Fibroblast of villous mesenchyme (primary cell): ENCODE measurements around the gene HOXB3. TPM values are rescaled to one million over a fixed set of nuclear protein-coding genes. Genes with fewer than 3 reads are reported as not detected.

Experiments used
- DNase-seq: peaks from one replicate; pipeline ENCODE4 v3.0.0-alpha.2; 2010; ENCODE audit warnings: low read depth
- H3K4me3 ChIP-seq: 2 replicates; pipeline ENCODE4 v1.5.1; 2011; ENCODE audit warnings: low read depth, mild to moderate bottlenecking, low read length
- CTCF ChIP-seq: IDR thresholded peaks from 2 replicates; pipeline ENCODE4 v1.5.1; 2012; ENCODE audit warnings: low read depth, mild to moderate bottlenecking, low read length; ENCODE audit not compliant: insufficient read depth
- total RNA-seq: library from RNA; depleted of rRNA; stranded (reverse); fragments of >200 nt; gene quantifications from 2 replicates; pipeline ENCODE4 v1.2.3, GENCODE V29; 2012

Gene HOXB3
- total RNA-seq, 1 donor: 4.3 TPM

GRCh38 chr17:48579471-48579759 lies 10.6 kb downstream of the HOXB3 start:
- no peak for TF ChIP-seq CTCF
- H3K4me3 ChIP-seq: no peak overlapping the region
- DNase-seq: no peak

GRCh38 chr17:48578616-48579470 lies 11.2 kb downstream of the HOXB3 start:
- H3K4me3 ChIP-seq: peak overlapping the region; percentile 51
- DNase-seq: no peak
- no peak for TF ChIP-seq CTCF

GRCh38 chr17:48577946-48578615 lies 12.0 kb downstream of the HOXB3 start, which contains the start of gene HOXB4:
Gene HOXB4, minus strand, starts transcription at chr17:48578350. Its CDS starts 31 bp downstream, at chr17:48578319.
- no peak for TF ChIP-seq CTCF
- peak; percentile 64 for DNase-seq
- peak within 1 kb of the TSS; percentile 51 for H3K4me3 ChIP-seq

GRCh38 chr17:48577330-48577945 lies 12.6 kb downstream of the HOXB3 start:
- peak; percentile 37 for DNase-seq

GRCh38 chr17:48576479-48577309 lies 13.3 kb downstream of the HOXB3 start:
- DNase-seq: peak; percentile 28

More at GRCh38 chr17:48577330-48577945, 12.6 kb downstream of the HOXB3 start:
- TF ChIP-seq CTCF: no peak
- peak overlapping the region; percentile 44 for H3K4me3 ChIP-seq

More at GRCh38 chr17:48576479-48577309, 13.3 kb downstream of the HOXB3 start:
- no peak for TF ChIP-seq CTCF
- H3K4me3 ChIP-seq: peak overlapping the region; percentile 44
